GM21723 (cell line): ENCODE data around the gene LSS.

Experiments
- ATAC-seq: cut with Tn5 transposase; IDR thresholded peaks from one replicate; pipeline ENCODE4 v1.9.1; 2021; ENCODE audit warnings: mild to moderate bottlenecking, moderate library complexity; ENCODE audit not compliant: unreplicated experiment

The LSS gene

GRCh38 chr21:46228345-46229051 lies at the start of gene LSS:
Gene LSS, minus strand, starts transcription at chr21:46228774. Its CDS starts 29 bp downstream, at chr21:46228745.
- peak; percentile 68 for ATAC-seq

GRCh38 chr21:46274797-46275390 lies 46.3 kb upstream of the LSS start:
- no peak for ATAC-seq

- ATAC-seq = no peak
Measured at GRCh38 chr21:46273341-46273740, 44.8 kb upstream of the LSS start.

GRCh38 chr21:46269466-46269865 lies 40.9 kb upstream of the LSS start:
- ATAC-seq = no peak

- ATAC-seq = no peak
Measured at GRCh38 chr21:46268371-46268770, 39.8 kb upstream of the LSS start.

GRCh38 chr21:46266946-46267345 lies 38.4 kb upstream of the LSS start:
- ATAC-seq = no peak

- ATAC-seq = no peak
Measured at GRCh38 chr21:46265736-46266525, 37.4 kb upstream of the LSS start.

GRCh38 chr21:46264690-46265144 lies 36.1 kb upstream of the LSS start:
- no peak for ATAC-seq

- ATAC-seq = no peak
Measured at GRCh38 chr21:46264046-46264689, 35.6 kb upstream of the LSS start.

GRCh38 chr21:46256501-46256994 lies 28.0 kb upstream of the LSS start:
- ATAC-seq = no peak

- no peak for ATAC-seq
Measured at GRCh38 chr21:46255758-46256337, 27.3 kb upstream of the LSS start.

- no peak for ATAC-seq
Measured at GRCh38 chr21:46255166-46255565, 26.6 kb upstream of the LSS start.

- ATAC-seq = no peak
Measured at GRCh38 chr21:46254208-46254975, 25.8 kb upstream of the LSS start.

GRCh38 chr21:46253610-46254124 lies 25.1 kb upstream of the LSS start:
- peak; percentile 68 for ATAC-seq

GRCh38 chr21:46252840-46253239 lies 24.3 kb upstream of the LSS start:
- ATAC-seq = no peak

GRCh38 chr21:46250146-46250725 lies 21.7 kb upstream of the LSS start:
- no peak for ATAC-seq

- ATAC-seq = no peak
Measured at GRCh38 chr21:46248827-46249226, 20.3 kb upstream of the LSS start.

- ATAC-seq = no peak
Measured at GRCh38 chr21:46248422-46248782, 19.8 kb upstream of the LSS start.

- ATAC-seq = no peak
Measured at GRCh38 chr21:46247699-46248421, 19.3 kb upstream of the LSS start.
